Left renal cortex interstitium (tissue), 4 donors: Measurements from ENCODE around the gene DPYD. TPM values are rescaled to one million over a fixed set of nuclear protein-coding genes. Genes with fewer than 3 reads are reported as not detected.

Experiments
- DNase-seq, 4 donors: peaks; one replicate each; pipeline ENCODE4 v3.0.0-alpha.2; 2013; ENCODE audit warnings: low read depth in 4 of 4, low spot score in 2 of 4, missing footprints in 1 of 4
- polyA plus RNA-seq, 4 donors: library from polyadenylated mRNA; unstranded; fragments of 120-200 nt; gene quantifications; one replicate each; pipeline ENCODE4 v1.2.1, GENCODE V29; 2013; ENCODE audit not compliant: insufficient read length in 4 of 4

The DPYD gene
- polyA plus RNA-seq, 4 donors, result 10.9 to 14.9 (median 12.9) TPM

DNA sequence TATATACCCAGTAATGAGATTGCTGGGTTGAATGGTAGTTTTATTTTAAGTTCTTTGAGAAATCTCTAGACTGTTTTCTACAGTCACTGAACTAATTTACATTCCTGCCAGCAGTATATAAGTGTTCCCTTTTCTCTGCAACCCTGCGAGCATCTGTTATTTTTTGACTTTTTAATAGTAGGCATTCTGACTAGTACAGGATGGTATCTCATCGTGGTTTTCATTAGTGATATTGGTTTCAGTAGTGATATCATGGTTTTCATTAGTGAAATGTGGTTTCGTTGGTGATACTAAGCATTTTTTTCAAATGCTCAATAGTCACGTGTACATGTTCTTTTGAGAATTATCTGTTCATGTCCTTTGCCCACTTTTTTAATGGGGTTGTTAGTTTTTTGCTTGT, 882.4 kb downstream of the DPYD start:
- DNase-seq, result no peak

GRCh38 chr1:97034651-97035050, 886.2 kb downstream of the DPYD start:
- DNase-seq, result no peak

DNA sequence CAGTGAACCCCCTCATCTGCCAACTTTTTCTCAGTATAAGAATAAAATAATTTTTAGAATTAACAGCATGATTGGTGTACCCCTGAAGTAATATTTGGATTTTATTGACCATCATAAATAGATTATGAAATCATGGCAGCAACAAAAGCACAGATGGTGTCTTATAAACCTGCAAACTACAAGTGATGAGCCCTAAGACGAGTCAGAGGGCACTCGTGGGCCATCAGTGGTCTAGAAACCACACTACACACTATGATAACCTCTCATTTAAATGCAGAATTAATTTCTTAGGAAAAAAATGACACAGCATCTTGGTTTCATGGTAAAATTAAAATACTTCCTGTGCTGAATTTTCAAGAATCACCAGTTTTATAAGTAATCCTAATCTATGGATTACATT, 886.9 kb downstream of the DPYD start:
- DNase-seq, result no peak
